HT1080 (cell line): ENCODE results near the gene STRIP1. TPM values are rescaled to one million over a fixed set of nuclear protein-coding genes. Genes with fewer than 3 reads are reported as not detected.
"Not testable (repeated sequence)": the region's sequence is repeated elsewhere in the genome, so short reads cannot be mapped to it uniquely, and the experiment has no call there.

ENCODE experiments used
- DNase-seq: peaks from one replicate; pipeline ENCODE4 v3.0.0-alpha.2; 2015; ENCODE audit warnings: low read depth
- total RNA-seq: library from RNA; depleted of rRNA; stranded (reverse); fragments of >200 nt; shearing (Covaris generic); gene quantifications from 2 replicates; pipeline ENCODE4 v1.2.3, GENCODE V29; 2014

Gene STRIP1
- total RNA-seq, 1 experiment from 2014 or later, result 27.5 TPM

DNA sequence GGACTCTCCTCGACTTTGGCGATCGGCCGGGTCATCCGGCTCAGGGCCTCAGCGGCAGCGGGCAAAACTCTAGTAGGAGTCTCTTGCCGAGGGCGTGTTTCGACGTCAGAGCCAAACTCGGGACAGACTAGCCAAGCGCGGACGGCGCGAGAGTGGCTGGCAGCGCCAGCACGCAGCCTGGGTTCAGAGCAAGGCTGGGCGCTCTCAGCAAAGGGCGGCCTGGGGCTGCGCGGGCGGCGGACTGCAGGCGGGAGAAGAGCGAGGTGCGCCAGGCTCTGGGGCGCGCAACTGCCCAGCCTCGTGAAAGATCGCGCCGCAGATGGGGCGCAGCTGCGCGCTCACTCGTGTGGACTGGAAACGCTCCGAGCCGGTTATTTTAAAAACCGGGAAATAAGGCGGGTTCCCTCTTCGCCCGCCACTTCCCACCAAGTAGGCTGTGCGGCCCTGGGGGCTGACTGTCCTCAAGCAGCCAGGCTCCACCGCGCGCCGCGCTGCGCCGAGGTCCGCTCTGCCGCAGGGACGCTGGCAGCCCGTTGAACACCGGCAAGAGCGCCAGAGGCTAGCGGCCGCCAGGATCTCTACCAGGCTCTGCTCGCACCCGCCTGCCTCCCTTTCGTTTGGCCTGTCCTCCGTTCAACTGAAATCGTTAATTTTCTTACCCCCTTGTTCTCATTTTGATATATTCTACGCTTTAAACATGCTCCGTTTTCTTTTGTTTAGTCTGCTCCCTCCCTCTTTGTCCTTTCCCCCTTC lies 33.6 kb downstream of the STRIP1 start:
- DNase-seq, result no peak

DNA sequence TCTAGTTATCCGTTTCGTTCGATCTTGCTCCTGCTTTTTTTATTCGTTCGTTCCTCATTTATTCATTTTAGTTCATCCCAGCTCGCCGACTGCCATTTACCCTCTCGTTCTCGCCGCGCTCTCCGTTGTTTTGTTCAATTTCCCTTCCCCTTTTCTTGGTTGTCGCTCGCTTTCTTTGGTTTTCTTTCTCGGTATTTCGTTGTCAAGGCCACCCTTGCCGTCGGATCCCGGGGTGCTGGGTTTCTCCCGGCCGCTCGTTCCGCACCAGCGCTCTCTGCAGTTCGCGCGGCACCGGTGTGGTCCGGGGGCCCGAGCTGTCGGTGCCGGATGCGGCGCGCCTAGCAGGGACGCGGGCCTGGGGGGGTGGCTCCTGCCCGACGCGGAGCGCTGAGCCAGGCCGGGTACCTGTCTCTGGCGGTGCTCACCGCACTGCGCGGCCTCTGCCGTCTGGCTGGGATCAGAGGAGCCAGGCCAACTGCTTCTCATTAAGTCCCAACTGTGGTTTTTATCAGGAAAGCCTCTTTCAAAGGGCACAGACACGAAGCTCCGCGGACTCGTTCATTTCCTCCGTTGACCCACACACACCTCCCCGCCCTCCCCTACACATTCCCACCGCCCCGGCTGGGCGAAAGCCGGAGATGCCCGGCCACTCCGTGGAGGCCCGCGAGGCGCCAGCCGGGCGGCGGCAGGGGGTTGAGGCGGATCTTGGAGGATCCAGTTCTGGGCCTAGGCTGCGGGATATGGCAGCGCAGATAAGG lies 34.4 kb downstream of the STRIP1 start:
- DNase-seq, result no peak

GRCh38 chr1:110069404-110070281 lies 35.2 kb downstream of the STRIP1 start:
- DNase-seq, result no peak

- no peak for DNase-seq
Observed at GRCh38 chr1:110070282-110070669, 35.9 kb downstream of the STRIP1 start.

DNA sequence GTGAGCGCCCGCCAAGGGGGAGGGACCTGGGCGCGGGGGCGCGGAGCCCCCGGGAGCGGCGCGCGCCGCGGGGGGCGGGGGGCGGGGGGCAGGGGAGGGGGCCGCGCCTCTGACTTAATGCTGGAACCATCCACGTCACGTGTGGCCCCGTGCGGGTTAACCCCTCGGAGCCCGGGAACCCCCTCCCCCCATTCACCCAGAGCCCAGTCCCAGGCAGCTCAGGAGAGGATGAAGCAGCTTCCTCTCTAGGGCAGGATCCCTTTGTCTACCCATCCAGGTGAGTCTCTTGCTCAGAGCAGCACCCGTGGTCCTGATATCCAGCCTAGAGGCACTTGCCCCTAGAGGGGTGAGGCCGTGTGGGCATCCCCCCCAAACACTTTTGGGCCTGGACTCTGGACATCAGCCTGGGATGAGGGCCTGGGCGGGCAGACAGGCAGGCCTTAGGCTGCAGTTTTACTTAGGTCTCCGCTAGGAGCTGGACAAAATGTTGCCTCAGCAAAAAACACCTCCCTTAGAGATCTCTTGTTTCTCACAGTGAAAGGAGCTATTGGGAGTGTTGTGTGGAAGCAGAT lies 36.3 kb downstream of the STRIP1 start, which contains the start of gene ALX3:
ALX3 (minus strand) TSS at position 2 of the 572 bp plus-strand sequence. CDS start 60 bp downstream, outside the sequence.
- DNase-seq, result no peak

DNA sequence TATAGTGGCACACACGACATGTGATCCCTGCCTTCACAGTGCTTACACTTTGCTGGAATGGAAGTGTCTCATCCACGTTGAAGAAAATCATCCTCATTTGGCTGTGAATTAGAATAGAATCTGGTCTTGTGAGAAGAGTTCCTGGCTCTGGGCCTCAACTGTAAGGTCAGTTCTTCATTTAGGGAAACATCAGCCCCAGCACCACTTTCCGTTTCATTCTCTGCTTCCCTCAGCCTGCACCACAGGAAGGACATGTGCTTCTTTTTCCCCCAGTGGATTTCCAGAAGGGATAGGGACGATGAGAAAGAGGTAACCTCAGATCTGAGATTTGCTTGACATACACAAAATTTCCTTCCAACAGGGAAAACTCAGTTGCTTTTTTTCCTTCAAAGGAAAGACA lies 39.7 kb downstream of the STRIP1 start:
- no peak for DNase-seq

DNA sequence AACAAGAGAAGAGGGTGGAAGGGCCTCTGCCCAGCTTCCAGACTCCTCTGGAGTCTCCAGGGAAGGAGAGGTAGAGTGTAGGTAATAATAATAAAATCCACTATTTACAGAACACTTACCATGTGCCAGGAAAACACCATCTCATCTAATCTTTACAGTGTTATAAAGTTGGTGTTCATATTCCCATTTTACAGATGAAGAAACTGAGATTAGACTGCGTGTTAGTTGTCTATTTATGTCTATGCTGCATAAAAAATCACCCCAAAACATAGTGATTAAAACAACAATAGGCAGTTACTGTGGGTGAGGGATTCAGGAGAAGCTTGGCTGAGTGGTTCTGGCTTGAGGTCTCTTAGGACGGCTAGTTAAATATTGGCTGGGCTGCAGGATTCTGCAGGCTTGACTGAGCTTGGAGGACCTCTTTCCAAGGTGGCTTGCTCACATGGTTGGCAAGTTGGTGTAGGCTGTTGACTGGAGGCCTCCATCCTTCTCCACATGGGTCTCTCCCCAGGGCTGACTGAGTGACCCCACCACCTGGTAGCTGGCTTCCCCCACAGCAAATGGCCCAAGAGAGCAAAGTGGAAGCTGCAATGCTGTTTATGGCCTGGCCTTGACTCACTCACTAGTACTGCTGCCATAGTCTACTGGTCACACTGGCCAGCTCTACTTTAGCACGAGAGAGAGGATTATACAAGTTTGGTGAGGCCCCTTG lies 42.5 kb downstream of the STRIP1 start:
- DNase-seq, result no peak

DNA sequence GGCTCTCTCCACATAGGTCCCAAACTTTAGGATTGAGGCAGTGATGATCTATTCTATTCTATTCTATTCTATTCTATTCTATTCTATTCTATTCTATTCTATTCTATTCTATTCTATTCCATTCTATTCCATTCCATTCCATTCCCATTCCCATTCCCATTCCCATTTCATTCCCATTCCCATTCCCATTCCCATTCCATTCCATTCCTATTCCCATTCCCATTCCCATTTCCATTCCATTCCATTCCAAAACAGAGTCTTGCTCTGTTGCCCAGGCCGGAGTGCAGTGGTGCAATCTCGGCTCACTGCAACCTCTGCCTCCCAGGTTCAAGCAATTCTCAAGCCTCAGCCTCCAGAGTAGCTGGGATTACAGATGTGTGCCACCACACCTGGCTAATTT lies 45.6 kb downstream of the STRIP1 start:
- not testable (repeated sequence) for DNase-seq

DNA sequence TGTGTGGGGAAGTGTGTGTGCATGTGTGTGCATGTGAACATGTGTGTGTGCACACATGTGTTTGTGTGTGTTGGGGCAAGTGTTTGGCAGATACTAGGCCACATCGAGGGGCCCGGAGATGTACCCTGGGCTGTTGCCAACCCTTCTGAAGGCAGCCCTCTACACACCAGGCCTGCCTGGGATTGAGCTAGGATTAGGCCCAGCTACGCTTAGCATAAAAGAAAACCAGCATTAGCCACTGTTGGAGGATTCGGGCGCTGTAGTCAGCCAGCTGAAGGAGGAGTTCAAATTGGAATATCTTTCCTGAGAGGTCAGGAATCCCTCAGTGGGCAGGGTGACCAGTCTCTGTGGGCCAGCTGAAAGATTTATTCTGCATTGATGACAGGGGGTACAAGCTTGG lies 46.6 kb downstream of the STRIP1 start:
- no peak for DNase-seq

- DNase-seq, result no peak
Observed at GRCh38 chr1:110082477-110082876, 48.1 kb downstream of the STRIP1 start.

- no peak for DNase-seq
Observed at GRCh38 chr1:110083061-110083865, 48.8 kb downstream of the STRIP1 start.

GRCh38 chr1:110083866-110084226 lies 49.4 kb downstream of the STRIP1 start:
- no peak for DNase-seq

DNA sequence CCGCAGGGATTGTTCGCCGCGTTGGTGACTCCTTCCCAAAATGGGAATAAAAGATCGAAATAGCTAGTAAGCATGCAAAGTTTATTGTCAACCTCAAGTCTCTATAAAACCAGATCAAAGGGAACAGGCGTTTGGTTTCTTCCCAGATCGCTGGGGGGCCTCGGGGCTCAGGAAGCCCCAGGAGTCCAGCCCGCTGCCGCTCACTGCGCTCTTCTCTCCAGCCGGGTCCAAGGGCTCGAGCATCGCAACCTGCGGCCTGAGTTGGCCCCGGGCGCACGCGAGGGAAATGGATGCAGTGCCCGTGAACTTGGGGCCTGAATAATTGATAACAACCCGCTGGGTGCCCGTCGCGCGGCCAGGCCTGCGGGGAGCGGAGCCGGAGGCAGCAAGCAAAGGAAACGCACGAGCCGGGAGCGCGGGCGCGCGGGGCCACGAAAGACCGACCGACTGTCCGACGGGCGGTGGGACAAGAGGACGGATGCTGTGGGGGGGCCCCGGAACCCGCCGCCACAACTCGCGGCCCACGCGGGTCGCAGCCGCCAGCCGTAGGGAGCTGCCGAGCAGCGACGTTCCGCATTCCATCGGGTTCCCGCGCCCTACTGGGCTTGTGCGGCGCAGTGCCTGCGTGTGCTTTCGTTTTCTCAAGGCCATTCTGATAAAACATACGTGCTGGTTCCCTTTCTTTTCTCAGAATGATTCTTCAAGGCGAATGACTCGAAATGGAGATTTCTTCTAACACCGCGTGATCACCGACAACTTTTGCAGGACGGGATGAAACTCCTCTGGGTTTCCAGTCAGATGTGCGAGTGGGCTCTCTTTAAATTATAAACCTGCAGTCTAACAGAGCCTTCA lies 50.0 kb downstream of the STRIP1 start:
- DNase-seq, result no peak

DNA sequence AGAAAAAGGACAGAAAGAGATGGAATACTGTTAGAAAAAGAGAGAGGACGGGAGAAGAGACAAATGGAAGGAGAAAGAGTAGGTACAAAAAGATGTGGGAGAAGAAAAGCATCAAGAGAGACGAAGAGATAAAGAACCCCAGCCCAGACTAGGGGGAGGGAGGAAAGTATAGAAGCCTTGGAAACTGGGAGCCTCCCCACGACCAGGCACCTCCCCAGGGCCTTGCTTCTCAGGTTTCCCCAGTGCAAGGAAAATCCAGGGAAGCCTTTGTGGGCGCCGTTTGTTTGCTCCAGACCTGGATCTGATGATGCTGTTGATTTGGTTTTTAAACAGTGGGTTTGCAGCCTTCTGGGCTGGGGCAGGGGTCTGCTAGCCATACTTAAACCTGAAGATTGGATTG lies 51.2 kb downstream of the STRIP1 start:
- DNase-seq, result no peak

DNA sequence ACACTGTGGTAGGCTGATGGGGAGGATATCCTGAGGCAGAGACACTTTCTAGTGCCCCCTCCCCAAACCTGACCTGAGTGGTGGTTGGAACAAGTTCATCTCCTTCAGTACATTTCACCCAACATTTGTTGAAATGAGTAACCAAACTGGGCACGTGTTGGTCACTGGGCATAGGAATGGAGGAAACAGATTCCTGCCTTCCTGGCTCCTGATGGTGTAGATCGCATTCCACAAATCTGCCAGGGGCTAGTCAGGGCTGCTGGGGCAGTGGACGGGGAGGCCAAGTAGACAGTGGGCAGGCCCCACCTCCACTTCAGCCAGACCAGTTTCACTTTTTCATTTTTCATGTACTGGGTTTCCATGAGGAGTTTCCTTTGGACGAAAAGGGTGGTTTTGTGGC lies 52.5 kb downstream of the STRIP1 start:
- DNase-seq, result no peak

- DNase-seq, result peak; percentile 37
Observed at GRCh38 chr1:110087812-110088738, 53.7 kb downstream of the STRIP1 start.

DNA sequence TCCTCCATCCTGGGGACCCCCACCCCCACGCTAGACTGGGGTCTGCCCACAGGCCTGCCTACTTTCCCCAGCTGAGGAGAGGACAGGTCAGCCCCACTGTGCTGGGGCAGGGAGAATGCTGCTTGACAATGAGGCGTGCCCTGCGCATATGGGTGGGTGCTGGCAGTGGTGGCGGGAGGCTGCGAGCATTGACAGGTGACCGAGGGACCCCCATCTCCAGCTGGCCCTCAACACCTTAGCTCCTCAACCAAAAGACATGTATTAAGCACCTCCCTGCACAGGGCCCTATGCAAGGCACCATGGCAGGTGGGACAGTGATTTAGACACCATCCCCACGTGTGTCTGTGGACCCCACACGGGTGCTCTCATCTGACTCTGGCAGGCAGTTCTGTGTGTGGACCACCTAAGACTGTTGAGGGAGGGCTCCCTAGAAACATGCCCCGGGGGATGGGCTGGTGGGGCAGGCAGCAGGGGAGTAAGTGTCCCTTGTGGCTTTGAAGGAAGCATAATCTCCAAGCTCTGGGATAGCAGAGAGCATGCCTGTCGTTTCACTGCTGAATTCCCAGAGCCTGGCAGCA lies 54.4 kb downstream of the STRIP1 start:
- no peak for DNase-seq
